Psoas muscle (tissue), 8 donors: ENCODE measurements around the gene TMEM181. TPM values are rescaled to one million over a fixed set of nuclear protein-coding genes. Genes with fewer than 3 reads are reported as not detected.
A peak's percentile ranks its signal among the peaks of the same experiment; 100 is the strongest.

Source experiments
- ATAC-seq, 4 donors: fragments of 200-7000 bp; cut with Tn5 transposase; one replicate each; pipeline ENCODE4 v1.9.1; 2020; ENCODE audit warnings: moderate library complexity in 3 of 4, mild to moderate bottlenecking in 2 of 4
- DNase-seq, 2 donors: peaks; one replicate each; pipeline ENCODE4 v3.0.0-alpha.2; 2020
- H3K27ac ChIP-seq: fragments of 200-600 bp; one replicate; pipeline ENCODE4 v1.8.0; 2022
- H3K27me3 ChIP-seq, 3 donors: fragments of 200-600 bp in 1 of 3; one replicate each; pipeline versions ENCODE4 v1.6.1 to v1.8.0; 2013 to 2022; ENCODE audit warnings: low read length in 2 of 3, mild to moderate bottlenecking in 2 of 3, moderate library complexity in 1 of 3; ENCODE audit not compliant: insufficient read depth in 3 of 3
- H3K36me3 ChIP-seq, 2 donors: fragments of 200-600 bp in 1 of 2; one replicate each; pipeline versions ENCODE4 v1.6.1 to v1.8.0; 2013 to 2022; ENCODE audit warnings: low read depth in 1 of 2, mild to moderate bottlenecking in 1 of 2, moderate library complexity in 1 of 2; ENCODE audit not compliant: insufficient read depth in 1 of 2
- H3K4me1 ChIP-seq: fragments of 200-600 bp; one replicate; pipeline ENCODE4 v1.8.0; 2022
- H3K4me3 ChIP-seq: fragments of 200-600 bp; one replicate; pipeline ENCODE4 v1.8.0; 2022; ENCODE audit warnings: mild to moderate bottlenecking
- H3K9me3 ChIP-seq: fragments of 200-600 bp; one replicate; pipeline ENCODE4 v1.8.0; 2022
- whole genome bisulfite sequencing, 3 donors: extraction: QIAGEN DNeasy Blood & Tissue Kit; methylation state at CpG; one replicate each; pipeline versions ENCODE4 v1.1.6 to v1.1.7; 2013; 5-methylcytosine and 5-hydroxymethylcytosine counted together
- intact Hi-C, 2 donors: fragments of 100-400 bp; cut with DNase I; formaldehyde crosslinking; loops; one replicate each; pipeline versions ENCODE4 v1.11.0 to v1.14.2; 2022
- long read RNA-seq, 2 donors: library from polyadenylated mRNA; unstranded; transcript quantifications; one replicate each; pipeline ENCODE4 v2.0.0, GENCODE V29; 2021
- polyA plus RNA-seq, 3 donors: library from polyadenylated mRNA; stranded (reverse); fragments of 200-250 nt; gene quantifications; one replicate each; pipeline ENCODE4 v1.2.3, GENCODE V29; 2013
- total RNA-seq, 4 donors: library from RNA; stranded (reverse); fragmentation: NEBNext Ultra II Directional in 2 of 4; extraction: Animal tissue kit (Norgen Biotek cat#: 25700) in 2 of 4; gene quantifications; one replicate each; pipeline versions ENCODE4 v1.2.1 to v1.2.4, GENCODE V29; 2021 to 2023
- TF ChIP-seq, protein P1 (sequence below): fragments of 200-600 bp; IDR thresholded peaks from one replicate; pipeline ENCODE4 v1.8.0; 2022; ENCODE audit warnings: antibody characterized with exemption
- donor health status: healthy with polysubstance abuse.
- donor health status: DM: no; HTN: no; CAD: no; lungs with moderate emphysema.
- donor health status: Bipolar disorder and iron deficiency.
- donor health status: healthy.
- donor health status: DM: yes; HTN: yes; CAD: no.
- donor health status: DM: no; HTN: no; CAD: no.
- donor health status: DM: no; HTN: no; CAD: no.
- donor health status: DM: yes; HTN: yes; CAD: no.

TMEM181 gene
- total RNA-seq (10 to 100 TPM in 3 of 4 donors, 1 to 10 TPM in 1; 7.8 to 12.9 (median 11.5) TPM), polyA plus RNA-seq (10 to 100 TPM in 2 of 3 donors, 1 to 10 TPM in 1; 6.8 to 16.2 (median 13.2) TPM)
- long read RNA-seq, donor 1, partial matches to known transcripts = 0 of 14 reads
- long read RNA-seq, donor 1, other reads (novel, unspliced or antisense) = 14 of 14 reads
- long read RNA-seq, donor 2, partial matches to known transcripts = 14 of 32 reads
- long read RNA-seq, donor 2, other reads (novel, unspliced or antisense) = 18 of 32 reads

GRCh38 chr6:158559895-158560835 lies at the start of gene TMEM181:
TSS of gene TMEM181 (plus strand) at chr6:158560091. CDS start at chr6:158560225, 134 bp downstream.
- peak; percentile 91 to 95 (median 94) for ATAC-seq
- H3K27ac ChIP-seq = peak within 1 kb of the TSS; percentile 85
- peaks cover 19% of the 10 kb centered on the region for H3K4me1 ChIP-seq
- intact Hi-C loops = no loop called here
- 0% methylated on average over 89 to 119 of the region's 120 CpGs for WGBS, 3 donors
- H3K4me3 ChIP-seq = peak within 1 kb of the TSS; percentile 95
- no peaks in the 10 kb centered on the region for H3K27me3 ChIP-seq
- no peaks in the 10 kb centered on the region for H3K9me3 ChIP-seq
- peak; percentile 89 to 93 for DNase-seq
- TF ChIP-seq, protein P1, sequence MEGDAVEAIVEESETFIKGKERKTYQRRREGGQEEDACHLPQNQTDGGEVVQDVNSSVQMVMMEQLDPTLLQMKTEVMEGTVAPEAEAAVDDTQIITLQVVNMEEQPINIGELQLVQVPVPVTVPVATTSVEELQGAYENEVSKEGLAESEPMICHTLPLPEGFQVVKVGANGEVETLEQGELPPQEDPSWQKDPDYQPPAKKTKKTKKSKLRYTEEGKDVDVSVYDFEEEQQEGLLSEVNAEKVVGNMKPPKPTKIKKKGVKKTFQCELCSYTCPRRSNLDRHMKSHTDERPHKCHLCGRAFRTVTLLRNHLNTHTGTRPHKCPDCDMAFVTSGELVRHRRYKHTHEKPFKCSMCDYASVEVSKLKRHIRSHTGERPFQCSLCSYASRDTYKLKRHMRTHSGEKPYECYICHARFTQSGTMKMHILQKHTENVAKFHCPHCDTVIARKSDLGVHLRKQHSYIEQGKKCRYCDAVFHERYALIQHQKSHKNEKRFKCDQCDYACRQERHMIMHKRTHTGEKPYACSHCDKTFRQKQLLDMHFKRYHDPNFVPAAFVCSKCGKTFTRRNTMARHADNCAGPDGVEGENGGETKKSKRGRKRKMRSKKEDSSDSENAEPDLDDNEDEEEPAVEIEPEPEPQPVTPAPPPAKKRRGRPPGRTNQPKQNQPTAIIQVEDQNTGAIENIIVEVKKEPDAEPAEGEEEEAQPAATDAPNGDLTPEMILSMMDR = no peak
- H3K36me3 ChIP-seq = no peaks in the 10 kb centered on the region

DNA sequence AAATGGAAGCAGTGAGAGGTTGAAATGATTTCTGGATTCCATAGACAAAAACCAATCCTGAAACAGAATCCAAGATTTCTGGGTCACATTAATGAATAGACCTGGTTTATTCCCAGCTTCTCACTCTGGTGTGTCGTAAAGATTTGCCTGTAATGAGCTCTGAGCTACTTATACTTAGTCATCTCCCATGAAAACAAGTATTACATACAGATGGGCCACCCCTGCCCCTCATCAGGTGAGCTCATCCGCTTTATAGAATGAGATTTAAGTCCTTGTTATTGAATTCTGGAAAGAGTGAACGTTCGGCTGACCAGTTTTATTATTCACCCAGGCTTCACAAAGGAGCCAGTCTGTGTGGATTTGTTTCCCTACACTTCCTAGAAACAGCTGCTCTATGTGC lies 47.1 kb upstream of the TMEM181 start:
- no peaks in the 10 kb centered on the region for H3K4me1 ChIP-seq
- 75 to 88% (median 76%) methylated on average over 4 of the region's 4 CpGs for WGBS, 3 donors
- no peak for DNase-seq
- peaks cover 0 to 23% (median 4%) of the 10 kb centered on the region in 3 donors for H3K27me3 ChIP-seq
- H3K27ac ChIP-seq = no peak overlapping the region
- no peak overlapping the region for H3K4me3 ChIP-seq
- H3K36me3 ChIP-seq = peaks cover 0 to 4% of the 10 kb centered on the region in 2 donors
- TF ChIP-seq, protein P1 = no peak
- no peak for ATAC-seq
- H3K9me3 ChIP-seq = no peaks in the 10 kb centered on the region
- intact Hi-C loops = no loop called here

- WGBS, 3 donors = 88 to 90% (median 88%) methylated on average over 4 of the region's 4 CpGs
- Histone ChIP-seq H3K4me3 (no peak overlapping the region), H3K27me3 (peaks cover 0 to 30% (median 4%) of the 10 kb centered on the region in 3 donors), H3K4me1 (peaks cover 4% of the 10 kb centered on the region), H3K27ac (no peak overlapping the region), H3K9me3 (no peaks in the 10 kb centered on the region), H3K36me3 (peaks cover 0 to 4% of the 10 kb centered on the region in 2 donors)
- DNase-seq = no peak
- TF ChIP-seq, protein P1 = no peak
- intact Hi-C loops = no loop called here
- ATAC-seq = no peak
Observed at GRCh38 chr6:158514176-158514575, 45.7 kb upstream of the TMEM181 start.

DNA sequence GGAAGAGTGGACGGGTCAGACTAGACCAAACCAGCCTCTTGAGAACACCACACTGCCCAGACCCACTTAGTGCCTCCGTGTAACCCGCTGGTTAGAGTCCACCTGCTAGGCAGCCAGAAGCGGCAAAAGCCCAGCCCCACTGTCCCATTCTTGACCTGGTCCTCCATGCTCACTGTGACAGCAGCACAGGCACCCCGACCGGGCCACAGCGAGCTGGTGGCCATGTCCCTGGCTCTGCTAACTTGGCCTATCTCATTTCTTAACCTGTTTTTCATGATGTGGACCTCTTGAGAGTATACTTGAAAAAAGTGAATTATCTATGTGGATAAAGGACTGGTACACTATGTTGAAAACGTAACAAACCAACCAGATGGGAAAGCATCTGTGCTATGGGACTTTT lies 44.9 kb upstream of the TMEM181 start:
- 90 to 94% (median 91%) methylated on average over 8 of the region's 8 CpGs for WGBS, 3 donors
- ATAC-seq = no peak
- Histone ChIP-seq H3K27ac (no peak overlapping the region), H3K9me3 (no peaks in the 10 kb centered on the region), H3K27me3 (peaks cover 0 to 31% (median 4%) of the 10 kb centered on the region in 3 donors), H3K4me3 (no peak overlapping the region), H3K36me3 (no peaks in the 10 kb centered on the region), H3K4me1 (peaks cover 4% of the 10 kb centered on the region)
- TF ChIP-seq, protein P1 = no peak
- no peak for DNase-seq
- intact Hi-C loops = no loop called here
